Stimulated activated CD8-positive, alpha-beta memory T cell treated with anti-CD3 and anti-CD28 coated beads, Interleukin-4, amount 100 ng/mL, for 1 hour (primary cell): Measurements from ENCODE around the gene GXYLT2.

ENCODE experiments used
- DNase-seq, 2 donors: peaks; one replicate each; pipeline ENCODE4 v3.0.0-alpha.2; 2020; ENCODE audit warnings: low read depth in 2 of 2, low spot score in 1 of 2

Gene GXYLT2

GRCh38 chr3:73009750-73010149, 121.9 kb downstream of the GXYLT2 start:
- DNase-seq = no peak

GRCh38 chr3:73010158-73010557, 122.3 kb downstream of the GXYLT2 start:
- DNase-seq = no peak

DNA sequence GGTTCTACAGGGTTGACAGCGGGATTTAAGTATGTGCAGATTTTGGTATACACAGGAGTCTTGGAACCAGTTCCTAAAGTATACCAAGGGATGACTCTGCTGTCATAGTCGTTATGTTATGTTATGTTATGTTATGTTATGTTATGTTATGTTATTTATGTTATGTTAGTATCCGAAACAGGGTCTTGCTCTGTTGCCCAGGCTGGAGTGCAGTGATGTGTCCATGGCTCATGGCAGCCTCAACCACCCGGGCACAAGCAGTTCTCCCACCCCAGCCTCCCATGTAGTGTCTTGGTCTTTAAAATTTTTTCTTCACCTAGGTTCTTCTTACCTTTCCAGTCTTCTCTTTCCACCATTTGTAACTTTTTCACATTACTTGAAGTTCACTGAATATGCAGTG, 130.5 kb downstream of the GXYLT2 start:
- no peak for DNase-seq

- no peak for DNase-seq
Observed at GRCh38 chr3:73018790-73019441, 131.1 kb downstream of the GXYLT2 start.

- no peak for DNase-seq
Observed at GRCh38 chr3:73021301-73021835, 133.5 kb downstream of the GXYLT2 start.

DNA sequence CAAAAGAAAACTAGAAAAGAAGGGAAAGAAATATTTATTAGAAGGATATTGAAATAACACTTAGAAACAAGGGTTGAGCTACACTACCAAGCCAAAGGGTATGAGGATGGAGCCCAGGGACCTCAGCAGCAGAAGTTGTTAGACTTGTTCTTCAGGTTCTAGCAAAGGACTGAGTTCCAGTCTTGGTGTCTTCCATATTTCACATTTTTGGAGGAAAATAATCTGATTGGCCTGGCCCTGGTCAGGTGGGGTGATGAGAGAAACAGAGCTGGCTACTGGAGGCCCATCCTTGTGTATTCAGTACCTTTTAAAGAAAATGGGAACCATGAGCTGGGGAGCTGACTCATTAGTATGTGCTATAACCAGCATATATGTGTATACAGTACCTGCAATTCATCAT, 137.0 kb downstream of the GXYLT2 start:
- no peak for DNase-seq

- DNase-seq = no peak
Observed at GRCh38 chr3:73026111-73026759, 138.4 kb downstream of the GXYLT2 start.
